Ascending aorta (tissue), 2 donors: Measurements from ENCODE around the gene ATG4D. TPM values are rescaled to one million over a fixed set of nuclear protein-coding genes. Genes with fewer than 3 reads are reported as not detected.
A peak's percentile ranks its signal among the peaks of the same experiment; 100 is the strongest.
"Not testable (repeated sequence)": the region's sequence is repeated elsewhere in the genome, so short reads cannot be mapped to it uniquely, and the experiment has no call there.

Source experiments
- DNase-seq, 2 donors: peaks; one replicate each; pipeline ENCODE4 v3.0.0-alpha.2; 2019; ENCODE audit warnings: low spot score in 2 of 2
- H3K27ac ChIP-seq, 2 donors: fragments of 200-600 bp; sonication (generic); one replicate each; pipeline ENCODE4 v1.5.1; 2016 to 2017; ENCODE audit warnings: mild to moderate bottlenecking in 1 of 2
- H3K27me3 ChIP-seq: fragments of 200-600 bp; sonication (generic); one replicate; pipeline ENCODE4 v1.5.1; 2017
- H3K36me3 ChIP-seq, 2 donors: fragments of 200-600 bp; sonication (generic); one replicate each; pipeline ENCODE4 v1.5.1; 2016
- H3K4me1 ChIP-seq, 2 donors: fragments of 200-600 bp; sonication (generic); one replicate each; pipeline ENCODE4 v1.5.1; 2016 to 2017; ENCODE audit warnings: mild to moderate bottlenecking in 1 of 2
- H3K4me3 ChIP-seq, 2 donors: fragments of 200-600 bp; sonication (generic); one replicate each; pipeline ENCODE4 v1.5.1; 2016 to 2017; ENCODE audit warnings: mild to moderate bottlenecking in 1 of 2
- H3K9me3 ChIP-seq, 2 donors: fragments of 200-600 bp; sonication (generic); one replicate each; pipeline ENCODE4 v1.5.1; 2016
- intact Hi-C: fragments of 100-400 bp; cut with DNase I; formaldehyde crosslinking; loops from one replicate; pipeline ENCODE4 v1.15.1; 2023
- total RNA-seq: library from RNA; depleted of rRNA; stranded (reverse); fragments of >200 nt; gene quantifications from one replicate; pipeline ENCODE4 v1.1.0, GENCODE V29; 2016
- TF ChIP-seq, protein P1 (sequence below), 3 experiments: fragments of 200-600 bp in 2 of 3; fragments of 450-650 bp in 1 of 3; sonication (generic) in 2 of 3; IDR thresholded peaks; one replicate each; pipeline ENCODE4 v1.5.1; 2016 to 2019; ENCODE audit warnings: antibody characterized with exemption in 3 of 3, mild to moderate bottlenecking in 1 of 3, moderate library complexity in 1 of 3

ATG4D gene
- total RNA-seq, 1 donor from 2014 or later, result 11.0 TPM

DNA sequence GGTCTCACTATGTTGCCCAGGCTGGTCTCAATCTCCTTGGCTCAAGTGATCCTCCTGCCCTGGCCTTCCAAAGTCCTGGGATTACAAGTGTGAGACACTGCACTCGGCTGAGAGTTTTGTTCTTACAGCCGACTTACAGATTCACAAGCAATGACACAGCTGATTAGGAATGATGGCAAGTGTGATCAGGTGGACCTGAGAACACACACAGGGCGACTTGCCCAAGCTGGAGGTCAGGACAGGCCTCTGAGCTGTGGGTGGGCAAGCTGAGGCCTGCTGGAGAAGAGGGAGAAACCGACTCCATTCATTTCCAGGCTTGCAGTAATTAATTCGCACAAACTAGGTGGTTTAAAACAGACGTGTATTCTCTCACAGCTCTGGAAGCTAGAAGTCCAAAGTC, 8.1 kb upstream of the ATG4D start:
- no peaks in the 10 kb centered on the region for H3K9me3 ChIP-seq
- H3K27ac ChIP-seq, result no peak overlapping the region
- H3K36me3 ChIP-seq, result no peaks in the 10 kb centered on the region
- no peaks in the 10 kb centered on the region for H3K27me3 ChIP-seq
- no peaks in the 10 kb centered on the region for H3K4me1 ChIP-seq
- H3K4me3 ChIP-seq, result no peak overlapping the region
- intact Hi-C loops, result no loop called here
- no peak for DNase-seq
- TF ChIP-seq, protein P1, sequence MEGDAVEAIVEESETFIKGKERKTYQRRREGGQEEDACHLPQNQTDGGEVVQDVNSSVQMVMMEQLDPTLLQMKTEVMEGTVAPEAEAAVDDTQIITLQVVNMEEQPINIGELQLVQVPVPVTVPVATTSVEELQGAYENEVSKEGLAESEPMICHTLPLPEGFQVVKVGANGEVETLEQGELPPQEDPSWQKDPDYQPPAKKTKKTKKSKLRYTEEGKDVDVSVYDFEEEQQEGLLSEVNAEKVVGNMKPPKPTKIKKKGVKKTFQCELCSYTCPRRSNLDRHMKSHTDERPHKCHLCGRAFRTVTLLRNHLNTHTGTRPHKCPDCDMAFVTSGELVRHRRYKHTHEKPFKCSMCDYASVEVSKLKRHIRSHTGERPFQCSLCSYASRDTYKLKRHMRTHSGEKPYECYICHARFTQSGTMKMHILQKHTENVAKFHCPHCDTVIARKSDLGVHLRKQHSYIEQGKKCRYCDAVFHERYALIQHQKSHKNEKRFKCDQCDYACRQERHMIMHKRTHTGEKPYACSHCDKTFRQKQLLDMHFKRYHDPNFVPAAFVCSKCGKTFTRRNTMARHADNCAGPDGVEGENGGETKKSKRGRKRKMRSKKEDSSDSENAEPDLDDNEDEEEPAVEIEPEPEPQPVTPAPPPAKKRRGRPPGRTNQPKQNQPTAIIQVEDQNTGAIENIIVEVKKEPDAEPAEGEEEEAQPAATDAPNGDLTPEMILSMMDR (IDR thresholded peaks at IDR 0.05), result no peak

DNA sequence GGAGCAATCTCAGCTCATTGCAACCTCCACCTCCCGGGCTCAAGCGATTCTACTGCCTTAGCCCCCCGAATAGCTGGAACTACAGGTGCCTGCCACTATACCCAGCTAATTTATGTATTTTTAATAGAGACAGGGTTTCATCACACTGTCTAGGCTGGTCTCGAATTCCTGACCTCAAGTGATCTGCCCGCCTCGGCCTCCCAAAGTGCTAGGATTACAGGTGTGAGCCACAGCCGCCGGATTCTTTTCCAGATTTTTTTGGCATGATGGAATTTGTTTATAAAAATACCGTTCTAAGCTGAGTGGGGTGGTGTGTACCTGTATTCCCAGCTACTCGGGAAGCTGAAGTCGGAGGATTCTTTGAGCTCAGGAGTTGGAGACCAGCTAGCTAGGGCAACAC, 6.0 kb upstream of the ATG4D start:
- no peak for DNase-seq
- intact Hi-C loops, result no loop called here
- Histone ChIP-seq H3K9me3 (no peaks in the 10 kb centered on the region), H3K27me3 (no peaks in the 10 kb centered on the region), H3K27ac (no peak overlapping the region), H3K36me3 (no peaks in the 10 kb centered on the region), H3K4me3 (no peak overlapping the region), H3K4me1 (no peaks in the 10 kb centered on the region)
- TF ChIP-seq, protein P1 (IDR thresholded peaks at IDR 0.05), result no peak

DNA sequence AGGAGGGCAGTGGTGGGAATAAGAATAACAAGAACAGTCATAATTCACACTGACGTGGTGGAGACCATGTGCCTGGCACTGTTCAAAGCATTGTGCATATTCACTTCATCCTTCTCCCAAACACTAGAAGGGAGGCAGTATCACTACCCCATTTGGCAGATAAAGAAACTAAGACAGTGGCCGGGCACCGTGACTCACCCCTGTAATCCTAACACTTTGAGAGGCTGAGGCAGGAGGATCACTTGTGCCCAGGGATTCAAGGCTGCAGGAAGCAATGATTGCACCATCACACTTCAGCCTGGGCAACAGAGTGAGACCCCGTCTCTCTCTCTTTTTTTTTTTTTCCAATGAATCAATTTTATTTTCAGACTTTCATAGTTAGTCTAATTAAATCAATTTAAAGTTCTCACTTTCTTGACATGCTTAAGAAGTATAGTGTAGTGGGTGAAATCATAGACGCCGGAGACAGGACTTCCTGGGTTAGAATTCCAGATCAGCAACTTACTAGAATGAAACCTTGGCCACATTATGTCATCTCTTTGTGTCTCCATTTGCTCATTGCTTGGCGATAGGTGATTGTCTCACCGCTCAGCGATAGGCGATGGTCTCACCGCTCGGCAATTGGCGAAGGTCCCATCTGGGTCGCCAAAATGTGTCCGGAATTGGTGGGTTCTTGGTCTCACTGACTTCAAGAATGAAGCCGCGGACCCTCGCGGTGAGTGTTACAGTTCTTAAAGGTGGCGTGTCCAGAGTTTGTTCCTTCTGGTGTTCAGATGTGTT, 5.3 kb upstream of the ATG4D start:
- TF ChIP-seq, protein P1 (IDR thresholded peaks at IDR 0.05), result no peak
- Histone ChIP-seq H3K36me3 (no peaks in the 10 kb centered on the region), H3K4me1 (peaks cover 2% of the 10 kb centered on the region in 2 donors), H3K4me3 (no peak overlapping the region), H3K9me3 (no peaks in the 10 kb centered on the region), H3K27me3 (no peaks in the 10 kb centered on the region), H3K27ac (no peak overlapping the region)
- no peak for DNase-seq
- intact Hi-C loops, result no loop called here

- intact Hi-C loops, DNase-seq, H3K36me3 ChIP-seq, H3K9me3 ChIP-seq, H3K4me3 ChIP-seq, H3K4me1 ChIP-seq, H3K27ac ChIP-seq, H3K27me3 ChIP-seq: not testable (repeated sequence)
Measured at GRCh38 chr19:10539016-10539415, 4.7 kb upstream of the ATG4D start.

DNA sequence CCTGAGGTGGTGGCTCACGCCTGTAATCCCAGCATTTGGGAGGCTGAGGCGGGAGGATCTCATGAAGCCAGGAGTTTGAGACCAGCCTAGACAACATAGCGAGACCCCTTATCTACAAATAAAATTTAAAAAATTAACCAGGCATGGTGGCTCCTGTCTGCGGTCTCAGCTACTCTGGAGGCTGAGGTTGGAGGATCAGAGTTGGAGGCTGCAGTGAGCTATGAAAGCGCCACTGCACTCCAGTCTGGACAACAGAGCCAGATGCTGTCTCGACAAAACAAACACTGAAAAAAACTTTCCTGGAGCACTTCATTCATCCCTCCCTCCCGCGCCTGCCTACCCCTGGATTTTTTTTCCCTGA, 665 bp upstream of the ATG4D start:
- DNase-seq, result no peak
- H3K9me3 ChIP-seq, result no peaks in the 10 kb centered on the region
- H3K27me3 ChIP-seq, result no peaks in the 10 kb centered on the region
- TF ChIP-seq, protein P1 (IDR thresholded peaks at IDR 0.05), result no peak
- peaks cover 10 to 14% of the 10 kb centered on the region in 2 donors for H3K4me1 ChIP-seq
- H3K4me3 ChIP-seq, result peak overlapping the region; percentile 98 to 100
- intact Hi-C loops, result loop anchor here (1.0 to 2.0 kb wide), 2 partner anchors 29 to 40 kb away; partner anchors contain the start of gene KEAP1
- H3K27ac ChIP-seq, result peak overlapping the region in 1 of 2 donors; percentile 89
- peaks cover 5 to 7% of the 10 kb centered on the region in 2 donors for H3K36me3 ChIP-seq

DNA sequence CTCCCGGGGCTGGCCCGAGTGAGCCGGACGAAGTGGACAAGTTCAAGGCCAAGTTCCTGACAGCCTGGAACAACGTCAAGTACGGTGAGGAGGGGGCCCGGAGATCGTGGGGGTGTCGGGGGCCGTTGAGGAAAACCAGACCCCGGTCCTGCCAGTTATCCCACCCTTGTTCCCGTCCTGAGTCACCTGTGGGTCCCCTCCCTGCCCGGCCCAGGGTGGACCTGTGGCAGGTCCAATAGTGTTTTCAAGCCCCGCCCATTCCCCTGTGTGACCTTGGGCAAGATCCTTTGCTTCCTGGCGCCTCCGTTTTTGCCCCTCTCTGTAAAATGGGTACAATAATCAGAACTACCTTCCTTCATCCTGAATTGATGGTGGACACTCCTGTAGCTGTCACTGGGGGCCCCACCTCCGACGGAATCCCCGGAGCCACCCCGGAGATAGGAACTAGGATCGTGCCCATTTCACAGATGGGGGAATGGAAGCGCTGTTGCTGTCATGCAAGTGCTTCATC, 593 bp downstream of the ATG4D start:
- DNase-seq, result no peak
- peaks cover 10 to 14% of the 10 kb centered on the region in 2 donors for H3K4me1 ChIP-seq
- H3K9me3 ChIP-seq, result no peaks in the 10 kb centered on the region
- H3K36me3 ChIP-seq, result peaks cover 13 to 20% of the 10 kb centered on the region in 2 donors
- H3K27me3 ChIP-seq, result no peaks in the 10 kb centered on the region
- TF ChIP-seq, protein P1 (IDR thresholded peaks at IDR 0.05), result no peak
- H3K27ac ChIP-seq, result peak overlapping the region; percentile 89 to 90
- intact Hi-C loops, result no loop called here
- H3K4me3 ChIP-seq, result peak overlapping the region; percentile 98 to 100
